Endothelial cell of umbilical vein (primary cell): ENCODE measurements around the gene HSPA6. TPM values are rescaled to one million over a fixed set of nuclear protein-coding genes. Genes with fewer than 3 reads are reported as not detected.
A peak's percentile ranks its signal among the peaks of the same experiment; 100 is the strongest.

Experiments used
- BruUV-seq: library from RNA; stranded (reverse); fragments of 400-500 nt; replicated peaks from 2 replicates; lab custom pipeline; 2021; lab: Mats Ljungman, UMichigan
- CTCF ChIA-PET: fragments of 300-600, 350-600 bp; sonication (Branson Sonifier 250); formaldehyde crosslinking; loops from one replicate; lab custom pipeline; 2021; ENCODE audit warnings: antibody characterized with exemption, inconsistent platforms; lab: Charles Lee
- POLR2A ChIA-PET: fragments of 300-600, 350-600 bp; sonication (Branson Sonifier 250); formaldehyde crosslinking; loops from one replicate; lab custom pipeline; 2021; ENCODE audit warnings: antibody characterized with exemption, inconsistent platforms; lab: Charles Lee
- DNase-seq: peaks from one replicate; pipeline ENCODE4 v3.0.0-alpha.2; 2011; ENCODE audit warnings: low read depth, low spot score
- FAIRE-seq: peaks from 2 replicates; lab custom pipeline; 2011; peaks lifted over from hg19 to GRCh38; lab: Jason Lieb, UNC
- H2AFZ ChIP-seq: 2 replicates; pipeline ENCODE4 v1.6.0; 2012; ENCODE audit warnings: low read depth, low read length, control low read depth, inconsistent platforms
- H3K27ac ChIP-seq: 2 replicates; pipeline ENCODE4 v1.5.1; 2011; ENCODE audit warnings: low read depth, mild to moderate bottlenecking, control low read depth, low read length, moderate library complexity; ENCODE audit not compliant: insufficient read depth
- H3K27me3 ChIP-seq, 2 experiments: 2 replicates each; pipeline versions ENCODE4 v1.6.0 to v1.6.1; 2011; ENCODE audit warnings: low read length in 2 of 2, mixed read lengths in 1 of 2; ENCODE audit not compliant: control insufficient read depth in 2 of 2, insufficient read depth in 2 of 2
- H3K36me3 ChIP-seq, 2 experiments: 2 replicates in 1 of 2; 3 replicates in 1 of 2; pipeline ENCODE4 v1.5.1; 2011; ENCODE audit warnings: low read length in 2 of 2, mild to moderate bottlenecking in 1 of 2, moderate library complexity in 1 of 2; ENCODE audit not compliant: control insufficient read depth in 2 of 2, insufficient read depth in 2 of 2; ENCODE audit errors: extremely low read depth in 1 of 2
- H3K4me1 ChIP-seq: 3 replicates; pipeline ENCODE4 v1.5.1; 2011; ENCODE audit warnings: mild to moderate bottlenecking, low read length; ENCODE audit not compliant: control insufficient read depth, insufficient read depth; ENCODE audit errors: extremely low read depth
- H3K4me2 ChIP-seq: 2 replicates; pipeline ENCODE4 v1.6.1; 2011; ENCODE audit warnings: low read length, control low read depth, mixed read lengths; ENCODE audit not compliant: insufficient read depth
- H3K4me3 ChIP-seq, 3 experiments: fragments of 200-600 bp in 1 of 3; sonication (generic), shearing (Covaris generic) in 1 of 3; replicated peaks in 1 of 3; 2 replicates each; pipeline ENCODE4 v1.5.1; 2011 to 2016; ENCODE audit warnings: control low read depth in 3 of 3, low read length in 3 of 3, mild to moderate bottlenecking in 2 of 3, inconsistent platforms in 1 of 3, low read depth in 1 of 3, moderate library complexity in 1 of 3; ENCODE audit not compliant: insufficient read depth in 1 of 3
- H3K79me2 ChIP-seq: 2 replicates; pipeline ENCODE4 v1.6.0; 2012; ENCODE audit warnings: low read length, inconsistent platforms; ENCODE audit not compliant: control insufficient read depth, insufficient read depth
- H3K9ac ChIP-seq: replicated peaks from 2 replicates; pipeline ENCODE3; 2011; ENCODE audit warnings: low read length, control low read depth; ENCODE audit not compliant: insufficient read depth; ENCODE audit errors: extremely low read depth
- H3K9me1 ChIP-seq: replicated peaks from 3 replicates; pipeline ENCODE4 v1.6.0; 2011; ENCODE audit warnings: mild to moderate bottlenecking, low read length; ENCODE audit not compliant: control insufficient read depth, insufficient read depth; ENCODE audit errors: extremely low read depth
- H3K9me3 ChIP-seq: replicated peaks from 2 replicates; pipeline ENCODE4 v1.5.1; 2012; ENCODE audit warnings: low read length, inconsistent platforms; ENCODE audit not compliant: control insufficient read depth, insufficient read depth
- H4K20me1 ChIP-seq: replicated peaks from 2 replicates; pipeline ENCODE3; 2011; ENCODE audit warnings: mild to moderate bottlenecking, low read length; ENCODE audit not compliant: control insufficient read depth, insufficient read depth; ENCODE audit errors: extremely low read depth
- EZH2 ChIP-seq: IDR thresholded peaks from 2 replicates; pipeline ENCODE4 v1.6.1; 2012; ENCODE audit warnings: borderline replicate concordance, low read depth, mild to moderate bottlenecking, moderate library complexity, low read length, inconsistent platforms; ENCODE audit not compliant: severe bottlenecking
- MYC ChIP-seq: IDR thresholded peaks from one replicate; pipeline ENCODE4 v1.6.1; 2011; ENCODE audit warnings: mild to moderate bottlenecking, low read depth, low read length
- POLR2A ChIP-seq: IDR thresholded peaks from 2 replicates; pipeline ENCODE4 v1.6.1; 2012; ENCODE audit warnings: low read depth, mild to moderate bottlenecking, control low read depth, low read length
- POLR2AphosphoS5 ChIP-seq: IDR thresholded peaks from 2 replicates; pipeline ENCODE4 v1.6.1; 2012; ENCODE audit warnings: low read depth, mild to moderate bottlenecking, control low read depth, low read length, moderate library complexity; ENCODE audit not compliant: insufficient read depth
- dilution Hi-C: fragments of 300-500 bp; cut with MboI; formaldehyde crosslinking; loops from one replicate; pipeline ENCODE4 v1.15.0; 2019; ENCODE audit warnings: low sequenced_read_pairs; ENCODE audit not compliant: extremely low pct_ligation_motif_present
- intact Hi-C: fragments of 100-400 bp; cut with micrococcal nuclease; formaldehyde crosslinking; loops from one replicate; pipeline ENCODE4 v1.10.0; 2022
- polyA plus RNA-seq, 4 experiments: library from polyadenylated mRNA; depleted of rRNA in 3 of 4; stranded (reverse) in 3 of 4; unstranded in 1 of 4; fragments of >200 nt; gene quantifications; 2 replicates each; pipeline versions ENCODE4 v1.2.1 to v1.2.3, GENCODE V29; 2011 to 2012; ENCODE audit warnings: missing spikeins in 1 of 4
- total RNA-seq: library from RNA; stranded (reverse); gene quantifications from 2 replicates; pipeline ENCODE4 v1.2.3, GENCODE V29; 2021
- TF ChIP-seq, protein P1 (sequence below), 2 donors: IDR thresholded peaks; 1 replicate in 1 of 2; 2 replicates in 1 of 2; pipeline ENCODE4 v1.5.1; 2011; ENCODE audit warnings: low read length in 2 of 2, mild to moderate bottlenecking in 2 of 2, moderate library complexity in 2 of 2, control low read depth in 1 of 2, inconsistent platforms in 1 of 2, low read depth in 1 of 2; ENCODE audit not compliant: insufficient read depth in 1 of 2; ENCODE audit errors: extremely low read depth in 1 of 2

The HSPA6 gene
- total and polyA plus RNA-seq, 2 donors (not counting 3 experiments of a cell fraction or from before 2014, with no cell fraction given), result 0.10 to 0.13 TPM

GRCh38 chr1:161486806-161487741 lies 37.3 kb upstream of the HSPA6 start:
- TF ChIP-seq, protein P1, sequence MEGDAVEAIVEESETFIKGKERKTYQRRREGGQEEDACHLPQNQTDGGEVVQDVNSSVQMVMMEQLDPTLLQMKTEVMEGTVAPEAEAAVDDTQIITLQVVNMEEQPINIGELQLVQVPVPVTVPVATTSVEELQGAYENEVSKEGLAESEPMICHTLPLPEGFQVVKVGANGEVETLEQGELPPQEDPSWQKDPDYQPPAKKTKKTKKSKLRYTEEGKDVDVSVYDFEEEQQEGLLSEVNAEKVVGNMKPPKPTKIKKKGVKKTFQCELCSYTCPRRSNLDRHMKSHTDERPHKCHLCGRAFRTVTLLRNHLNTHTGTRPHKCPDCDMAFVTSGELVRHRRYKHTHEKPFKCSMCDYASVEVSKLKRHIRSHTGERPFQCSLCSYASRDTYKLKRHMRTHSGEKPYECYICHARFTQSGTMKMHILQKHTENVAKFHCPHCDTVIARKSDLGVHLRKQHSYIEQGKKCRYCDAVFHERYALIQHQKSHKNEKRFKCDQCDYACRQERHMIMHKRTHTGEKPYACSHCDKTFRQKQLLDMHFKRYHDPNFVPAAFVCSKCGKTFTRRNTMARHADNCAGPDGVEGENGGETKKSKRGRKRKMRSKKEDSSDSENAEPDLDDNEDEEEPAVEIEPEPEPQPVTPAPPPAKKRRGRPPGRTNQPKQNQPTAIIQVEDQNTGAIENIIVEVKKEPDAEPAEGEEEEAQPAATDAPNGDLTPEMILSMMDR (IDR thresholded peaks at IDR 0.05; ENCODE audit: extremely low read depth in 1 of 2, insufficient read depth in 1 of 2, low read depth in 1 of 2, low read length in 2 of 2), result peak; percentile 64 to 68
- no peak for TF ChIP-seq POLR2A
- peak; percentile 26 for TF ChIP-seq EZH2
- TF ChIP-seq MYC, result no peak
- no peak for TF ChIP-seq POLR2AphosphoS5
- DNase-seq, result peak; percentile 58
- no TSS peak for BruUV-seq
- Histone ChIP-seq H4K20me1 (no peaks in the 10 kb centered on the region), H3K79me2 (no peaks in the 10 kb centered on the region), H3K27me3 (peaks cover 16 to 27% of the 10 kb centered on the region in 2 experiments), H3K9me1 (no peaks in the 10 kb centered on the region), H3K9ac (no peak overlapping the region), H3K4me2 (peak overlapping the region; percentile 47), H3K4me3 (no peak overlapping the region), H3K4me1 (peaks cover 2% of the 10 kb centered on the region), H2AFZ (peak overlapping the region; percentile 62), H3K9me3 (no peaks in the 10 kb centered on the region), H3K36me3 (no peaks in the 10 kb centered on the region), H3K27ac (no peak overlapping the region)
- ChIA-PET CTCF (interaction anchor here (0.6 to 6.6 kb wide), 18 partner anchors 12 to 550 kb away, joined by 3 to 102 read pairs (median 4); partner anchors contain the start of genes DUSP12 and TOMM40L), POLR2A (no interaction called here)
- intact Hi-C loops, result loop anchor here (1.0 to 10.0 kb wide), 5 partner anchors 22 to 254 kb away; partner anchors contain the start of gene HSPA6
- FAIRE-seq, result peak; percentile 84
- dilution Hi-C loops, result no loop called here
